HepG2 (cell line): Measurements from ENCODE around the gene PCYT2. TPM values are rescaled to one million over a fixed set of nuclear protein-coding genes. Genes with fewer than 3 reads are reported as not detected.

Experiments
- ATF7-NPFF ChIP-seq: sonication (generic); formaldehyde crosslinking; IDR thresholded peaks from 2 replicates; pipeline ENCODE4 v1.8.1; 2023; ENCODE audit warnings: mild to moderate bottlenecking, low read depth, missing genetic modification reagents, moderate library complexity
- CREM ChIP-seq, 2 experiments: sonication (generic) in 1 of 2; formaldehyde crosslinking in 1 of 2; IDR thresholded peaks; 2 replicates each; pipeline versions ENCODE4 v1.4.0 to v1.6.1; 2016 to 2020; ENCODE audit warnings: antibody characterized with exemption in 1 of 2, mild to moderate bottlenecking in 1 of 2, missing genetic modification reagents in 1 of 2
- ESRRA ChIP-seq: sonication (generic); formaldehyde crosslinking; IDR thresholded peaks from 2 replicates; pipeline ENCODE4 v1.5.1; 2020; ENCODE audit warnings: mild to moderate bottlenecking, low read depth, missing genetic modification reagents
- FOXK1 ChIP-seq: sonication (generic); formaldehyde crosslinking; IDR thresholded peaks from 2 replicates; pipeline ENCODE4 v1.4.0; 2020; ENCODE audit warnings: low read depth, missing genetic modification reagents, borderline replicate concordance
- FOXO1 ChIP-seq: sonication (generic); formaldehyde crosslinking; IDR thresholded peaks from 2 replicates; pipeline ENCODE4 v1.4.0; 2020; ENCODE audit warnings: missing genetic modification reagents
- HIC2 ChIP-seq: sonication (generic); formaldehyde crosslinking; IDR thresholded peaks from 2 replicates; pipeline ENCODE4 v1.9.0; 2022; ENCODE audit warnings: low read depth, missing genetic modification reagents
- HNRNPLL ChIP-seq: fragments of 200-400 bp; formaldehyde crosslinking; IDR thresholded peaks from 2 replicates; pipeline ENCODE4 v1.6.1; 2017; ENCODE audit warnings: mild to moderate bottlenecking, low read depth, low read length; ENCODE audit not compliant: poor library complexity, severe bottlenecking
- JARID2 ChIP-seq: sonication (generic); formaldehyde crosslinking; IDR thresholded peaks from 2 replicates; pipeline ENCODE4 v1.8.1; 2023; ENCODE audit warnings: missing genetic modification reagents, inconsistent platforms; ENCODE audit not compliant: insufficient replicate concordance
- MAFF ChIP-seq: IDR thresholded peaks from 2 replicates; pipeline ENCODE4 v1.6.1; 2011; ENCODE audit warnings: low read depth, low read length, improper control_type of control experiment
- MEIS1 ChIP-seq: sonication (generic); formaldehyde crosslinking; IDR thresholded peaks from 2 replicates; pipeline ENCODE4 v1.9.0; 2021; ENCODE audit warnings: mild to moderate bottlenecking, missing genetic modification reagents, moderate library complexity, borderline replicate concordance
- MTF2 ChIP-seq: sonication (generic); formaldehyde crosslinking; IDR thresholded peaks from 2 replicates; pipeline ENCODE4 v1.5.0; 2020; ENCODE audit warnings: missing genetic modification reagents, borderline replicate concordance
- NBN ChIP-seq: fragments of 450-650 bp; conservative IDR thresholded peaks from 2 replicates; pipeline ENCODE4 v1.6.1; 2017
- RARG ChIP-seq: sonication (generic); formaldehyde crosslinking; IDR thresholded peaks from 2 replicates; pipeline ENCODE4 v1.4.0; 2020; ENCODE audit warnings: low read depth, mild to moderate bottlenecking, missing genetic modification reagents
- RNF219 ChIP-seq: sonication (generic); formaldehyde crosslinking; IDR thresholded peaks from 2 replicates; pipeline ENCODE4 v1.5.0; 2020; ENCODE audit warnings: mild to moderate bottlenecking, missing genetic modification reagents
- TAF1 ChIP-seq: sonication (generic); formaldehyde crosslinking; IDR thresholded peaks from 2 replicates; pipeline ENCODE4 v1.4.0; 2020; ENCODE audit warnings: missing genetic modification reagents
- WIZ ChIP-seq: sonication (generic); formaldehyde crosslinking; IDR thresholded peaks from 2 replicates; pipeline ENCODE4 v1.5.1; 2020; ENCODE audit warnings: mild to moderate bottlenecking, missing genetic modification reagents
- ZFP41 ChIP-seq: sonication (generic); formaldehyde crosslinking; IDR thresholded peaks from 2 replicates; pipeline ENCODE4 v1.4.0; 2020; ENCODE audit warnings: mild to moderate bottlenecking, missing genetic modification reagents, borderline replicate concordance
- ZNF276 ChIP-seq: sonication (generic); formaldehyde crosslinking; IDR thresholded peaks from 2 replicates; pipeline ENCODE4 v1.4.0; 2020; ENCODE audit warnings: mild to moderate bottlenecking, low read depth, missing genetic modification reagents
- ZNF607 ChIP-seq: sonication (generic); formaldehyde crosslinking; IDR thresholded peaks from 2 replicates; pipeline ENCODE4 v1.5.1; 2020; ENCODE audit warnings: missing genetic modification reagents, mild to moderate bottlenecking, borderline replicate concordance
- ZNF781 ChIP-seq: sonication (generic); formaldehyde crosslinking; IDR thresholded peaks from 2 replicates; pipeline ENCODE4 v1.5.1; 2020; ENCODE audit warnings: borderline replicate concordance, mild to moderate bottlenecking, missing genetic modification reagents; ENCODE audit errors: not compliant biosample characterization
- ZNF788 ChIP-seq: sonication (generic); formaldehyde crosslinking; IDR thresholded peaks from 2 replicates; pipeline ENCODE4 v1.5.0; 2020; ENCODE audit warnings: mild to moderate bottlenecking, missing genetic modification reagents, borderline replicate concordance
- ZSCAN25 ChIP-seq: sonication (generic); formaldehyde crosslinking; IDR thresholded peaks from 2 replicates; pipeline ENCODE4 v1.8.0; 2022; ENCODE audit warnings: mild to moderate bottlenecking, missing genetic modification reagents
- polyA plus RNA-seq, 8 experiments: library from polyadenylated mRNA; depleted of rRNA in 3 of 8; stranded (reverse) in 7 of 8; unstranded in 1 of 8; fragments of >200 nt; fragmentation: Illumina TruSeq in 4 of 8; extraction: Trizol in 4 of 8; gene quantifications; 2 replicates each; pipeline versions ENCODE4 v1.2.1 to v1.2.3, GENCODE V29; 2011 to 2016; ENCODE audit warnings: low read depth in 4 of 8, missing spikeins in 1 of 8, mixed read lengths in 1 of 8; ENCODE audit not compliant: insufficient read depth in 1 of 8
- total RNA-seq, 5 experiments: library from RNA; depleted of rRNA; stranded (reverse); fragments of >200 nt; fragmentation: Illumina TruSeq; extraction: Trizol; gene quantifications; 2 replicates each; pipeline ENCODE4 v1.2.3, GENCODE V29; 2016; ENCODE audit warnings: low read depth in 1 of 5
- TF ChIP-seq, protein P1 (sequence below): IDR thresholded peaks from 2 replicates; pipeline ENCODE4 v1.6.1; 2012; ENCODE audit warnings: inconsistent platforms

The PCYT2 gene
- total and polyA plus RNA-seq, 2 of the 13 experiments (the other 11 are each of a cell fraction or from before 2014, with no cell fraction given): 147 to 297 TPM

- TF ChIP-seq, protein P1, sequence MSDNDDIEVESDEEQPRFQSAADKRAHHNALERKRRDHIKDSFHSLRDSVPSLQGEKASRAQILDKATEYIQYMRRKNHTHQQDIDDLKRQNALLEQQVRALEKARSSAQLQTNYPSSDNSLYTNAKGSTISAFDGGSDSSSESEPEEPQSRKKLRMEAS: peak; percentile 22; the same call in 1 of the 2 replicates
- TF ChIP-seq MAFF: no peak
- peak; percentile 12 for TF ChIP-seq ZNF781 (CRISPR knock-in tag)
- TF ChIP-seq FOXK1: peak; percentile 2; the same call in 1 of the 2 replicates
- TF ChIP-seq JARID2 (CRISPR knock-in tag): no peak
- TF ChIP-seq ESRRA (CRISPR knock-in tag): no peak
- TF ChIP-seq NBN: no peak
- TF ChIP-seq TAF1: no peak; the same call in 1 of the 2 replicates
- peak; percentile 45; the same call in 1 of the 2 replicates for TF ChIP-seq WIZ (CRISPR knock-in tag)
- no peak; the same call in 1 of the 2 replicates for TF ChIP-seq CREM (IDR thresholded peaks at IDR 0.05)
- no peak for TF ChIP-seq CREM (CRISPR knock-in tag; IDR thresholded peaks at IDR 0.05)
- TF ChIP-seq ZNF607: 0 out of 2 replicates have a peak, but pooled peaks have one; percentile 84
- TF ChIP-seq MTF2: no peak
- TF ChIP-seq FOXO1 (CRISPR knock-in tag): no peak
- peak; percentile 88 for TF ChIP-seq ZSCAN25 (CRISPR knock-in tag)
- peak; percentile 51 for TF ChIP-seq HNRNPLL
- TF ChIP-seq ZNF788 (CRISPR knock-in tag): no peak; the same call in 1 of the 2 replicates
- no peak for TF ChIP-seq HIC2 (CRISPR knock-in tag)
- no peak for TF ChIP-seq ZNF276 (CRISPR knock-in tag)
- TF ChIP-seq RNF219: no peak; the same call in 1 of the 2 replicates
- 0 out of 2 replicates have a peak, but pooled peaks have one; percentile 38 for TF ChIP-seq ZFP41 (CRISPR knock-in tag)
- TF ChIP-seq MEIS1 (CRISPR knock-in tag): no peak
- TF ChIP-seq ATF7-NPFF: no peak
- TF ChIP-seq RARG (CRISPR knock-in tag): no peak
Measured at GRCh38 chr17:81869221-81870130, 41.7 kb downstream of the PCYT2 start (continued).
